ENCODE measurements around the gene FOXL2.

The FOXL2 gene

GRCh38 chr3:138950701-138951100, 3.8 kb upstream of the FOXL2 start:
- H3K4me3 ChIP-seq (ENCODE audit: low read depth, low read length) = no peak overlapping the region

DNA sequence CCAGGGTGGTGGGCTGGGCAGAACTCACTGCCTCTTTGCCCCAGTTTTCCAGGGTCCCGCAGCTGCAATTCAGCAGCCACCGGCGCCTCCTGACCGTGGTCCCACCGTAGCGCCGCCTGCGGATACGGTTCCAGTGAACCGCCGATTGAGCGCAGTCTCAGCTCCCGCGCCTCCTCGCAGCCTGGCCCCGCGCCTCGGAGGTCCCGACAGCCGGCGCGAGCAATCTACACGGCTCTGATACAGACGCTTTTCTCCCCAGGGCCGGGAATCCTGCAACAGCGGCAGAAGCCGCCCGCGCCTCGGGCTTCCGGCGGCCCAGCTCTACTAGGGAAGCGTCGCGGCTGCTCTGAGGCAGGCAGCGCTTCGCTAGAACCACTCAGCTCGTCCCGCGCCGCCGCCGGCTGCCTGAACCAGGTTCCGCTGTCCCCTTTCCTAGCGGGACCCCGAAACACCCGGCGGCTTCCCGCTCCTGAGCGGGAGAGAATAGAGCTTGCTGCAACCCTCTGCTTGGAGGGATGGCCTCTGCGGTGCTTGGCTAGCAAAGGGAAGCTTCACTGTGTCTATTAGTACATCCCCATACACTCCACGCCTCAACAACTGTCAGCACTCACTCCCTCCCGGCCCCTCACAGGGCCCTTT, 3.2 kb upstream of the FOXL2 start:
- H3K4me3 ChIP-seq (ENCODE audit: low read depth, low read length) = peak overlapping the region; percentile 34
- no peak for TF ChIP-seq CTCF (IDR thresholded peaks at IDR 0.05; ENCODE audit: low read depth, low read length)

More at GRCh38 chr3:138950701-138951100, 3.8 kb upstream of the FOXL2 start:
- no peak for TF ChIP-seq CTCF (IDR thresholded peaks at IDR 0.05; ENCODE audit: low read depth, low read length)

DNA sequence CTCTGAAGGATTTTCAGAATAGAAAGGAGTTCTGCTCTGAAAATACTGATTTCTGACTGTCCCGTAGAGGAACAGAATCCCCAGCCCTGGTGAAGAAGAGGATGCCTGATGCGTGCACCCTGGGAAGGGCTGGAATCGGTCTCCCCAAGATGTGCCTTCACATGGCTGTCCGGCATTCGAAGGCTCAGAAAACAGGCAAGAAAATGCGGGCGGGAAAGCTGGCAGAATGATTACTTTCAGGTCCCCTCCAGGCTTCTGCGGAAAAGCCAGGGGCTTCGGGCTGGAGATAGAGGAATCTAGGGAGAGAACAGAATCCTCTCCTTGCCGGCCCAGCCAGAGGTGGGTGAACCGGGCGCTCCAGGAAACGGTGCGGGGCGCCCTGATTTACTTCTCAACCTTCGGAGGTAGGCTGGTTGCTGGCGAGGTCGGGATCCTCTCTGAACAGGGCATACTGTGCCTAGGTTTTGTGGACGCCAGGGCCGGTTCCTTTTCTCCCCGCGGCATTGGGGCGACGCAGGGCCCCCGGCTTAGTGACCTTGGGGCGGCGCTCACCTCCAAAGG, 2.6 kb upstream of the FOXL2 start:
- no peak for TF ChIP-seq CTCF (IDR thresholded peaks at IDR 0.05; ENCODE audit: low read depth, low read length)
- H3K4me3 ChIP-seq (ENCODE audit: low read depth, low read length) = peak overlapping the region; percentile 34

DNA sequence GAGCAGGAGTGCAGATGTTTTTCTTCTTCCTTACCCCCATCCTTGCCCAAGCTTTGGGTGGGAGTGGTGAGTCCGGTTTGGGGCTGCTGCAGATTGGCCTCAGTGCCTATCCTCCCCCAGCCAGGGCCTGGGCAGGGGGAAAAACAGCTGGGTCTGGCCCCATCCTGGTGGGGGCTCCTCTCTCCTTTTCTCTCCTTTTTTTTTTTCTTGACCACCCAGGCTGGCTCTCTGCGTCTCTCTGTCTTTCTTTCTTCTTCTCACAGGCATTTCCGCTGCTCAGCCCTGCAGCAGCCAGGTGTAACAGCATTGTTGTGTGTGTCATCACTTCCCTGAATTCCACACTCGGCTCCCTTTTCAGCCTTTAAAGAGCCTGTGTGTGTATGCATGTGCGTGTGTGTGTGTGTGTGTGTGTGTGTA, 2.1 kb upstream of the FOXL2 start:
- no peak overlapping the region for H3K4me3 ChIP-seq (ENCODE audit: low read depth, low read length)
- TF ChIP-seq CTCF (IDR thresholded peaks at IDR 0.05; ENCODE audit: low read depth, low read length) = no peak

- H3K4me3 ChIP-seq (ENCODE audit: low read depth, low read length) = no peak overlapping the region
- TF ChIP-seq CTCF (IDR thresholded peaks at IDR 0.05; ENCODE audit: low read depth, low read length) = no peak
Measured at GRCh38 chr3:138948371-138949001, 1.5 kb upstream of the FOXL2 start.

DNA sequence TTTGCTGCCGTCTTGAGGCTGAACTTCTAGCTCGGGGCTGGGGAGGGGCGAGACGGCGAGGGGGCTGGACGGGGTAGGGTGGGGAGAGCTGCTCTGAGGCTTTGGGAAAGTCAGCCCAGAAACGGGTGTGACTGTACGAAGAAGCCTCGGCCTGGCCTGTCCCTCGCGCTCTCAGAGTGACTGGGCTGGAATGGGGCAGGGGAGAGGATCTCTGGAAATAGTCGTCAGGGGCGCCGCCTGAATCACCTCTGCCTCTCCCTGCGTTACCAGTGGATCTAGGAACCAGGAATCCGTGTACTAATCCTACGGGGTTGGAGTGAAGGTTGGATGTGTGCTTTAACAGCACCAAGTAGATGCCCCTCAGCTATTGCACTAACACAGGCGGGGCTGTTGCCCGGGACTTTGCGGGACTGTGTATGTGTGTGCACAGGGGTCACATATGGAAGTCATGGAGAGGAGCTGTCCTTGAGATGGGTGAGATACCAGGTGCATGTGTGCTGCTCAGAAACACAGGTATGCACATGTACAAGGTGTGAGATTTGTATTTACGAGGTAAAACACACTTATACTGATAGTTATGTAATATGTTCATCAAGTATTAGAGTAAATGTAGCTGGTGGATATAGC, 671 bp upstream of the FOXL2 start:
- no peak overlapping the region for H3K4me3 ChIP-seq (ENCODE audit: low read depth, low read length)

More for the DNA sequence above, 671 bp upstream of the FOXL2 start:
- TF ChIP-seq CTCF (IDR thresholded peaks at IDR 0.05; ENCODE audit: low read depth, low read length) = no peak
